NB4 (cell line): Measurements from ENCODE around the gene PDILT.

ENCODE experiments used
- DNase-seq: peaks from one replicate; pipeline ENCODE4 v3.0.0; 2010; ENCODE audit warnings: low read depth
- H3K4me3 ChIP-seq: one replicate; pipeline ENCODE4 v1.5.1; 2011; ENCODE audit warnings: mild to moderate bottlenecking, low read depth, low read length, moderate library complexity
- MYC ChIP-seq: IDR thresholded peaks from 2 replicates; pipeline ENCODE4 v1.6.1; 2011; ENCODE audit warnings: low read depth, low read length
- POLR2A ChIP-seq: IDR thresholded peaks from 2 replicates; pipeline ENCODE4 v1.6.1; 2011; ENCODE audit warnings: mild to moderate bottlenecking; ENCODE audit not compliant: insufficient read length; ENCODE audit errors: extremely low read depth
- TF ChIP-seq, protein P1 (sequence below): IDR thresholded peaks from one replicate; pipeline ENCODE4 v1.5.1; 2012; ENCODE audit warnings: low read depth, low read length
- TF ChIP-seq, protein P2 (sequence below): IDR thresholded peaks from 2 replicates; pipeline ENCODE4 v1.6.1; 2011; ENCODE audit warnings: low read depth, low read length

The PDILT gene

DNA sequence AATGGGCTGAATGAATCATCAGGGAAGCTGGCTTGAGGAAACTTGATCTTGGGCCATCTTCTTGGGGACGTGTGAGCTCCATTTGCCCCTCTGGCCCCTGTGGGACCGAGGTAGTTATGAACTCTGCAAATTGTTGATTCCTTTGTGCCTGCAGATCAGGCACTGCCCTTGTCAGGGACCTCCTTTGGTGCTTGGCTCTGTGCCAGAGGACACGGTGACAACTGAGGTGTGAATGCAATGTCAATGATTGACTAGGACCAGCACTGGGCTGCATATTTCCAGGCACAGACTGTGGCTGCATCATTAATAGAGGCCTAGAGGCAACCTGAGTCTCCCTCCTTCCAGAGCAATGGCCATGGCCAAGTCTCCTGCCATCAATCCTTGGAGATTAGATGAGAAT, 23.8 kb downstream of the PDILT start:
- H3K4me3 ChIP-seq = no peak overlapping the region
- TF ChIP-seq MYC = no peak
- TF ChIP-seq, protein P1, sequence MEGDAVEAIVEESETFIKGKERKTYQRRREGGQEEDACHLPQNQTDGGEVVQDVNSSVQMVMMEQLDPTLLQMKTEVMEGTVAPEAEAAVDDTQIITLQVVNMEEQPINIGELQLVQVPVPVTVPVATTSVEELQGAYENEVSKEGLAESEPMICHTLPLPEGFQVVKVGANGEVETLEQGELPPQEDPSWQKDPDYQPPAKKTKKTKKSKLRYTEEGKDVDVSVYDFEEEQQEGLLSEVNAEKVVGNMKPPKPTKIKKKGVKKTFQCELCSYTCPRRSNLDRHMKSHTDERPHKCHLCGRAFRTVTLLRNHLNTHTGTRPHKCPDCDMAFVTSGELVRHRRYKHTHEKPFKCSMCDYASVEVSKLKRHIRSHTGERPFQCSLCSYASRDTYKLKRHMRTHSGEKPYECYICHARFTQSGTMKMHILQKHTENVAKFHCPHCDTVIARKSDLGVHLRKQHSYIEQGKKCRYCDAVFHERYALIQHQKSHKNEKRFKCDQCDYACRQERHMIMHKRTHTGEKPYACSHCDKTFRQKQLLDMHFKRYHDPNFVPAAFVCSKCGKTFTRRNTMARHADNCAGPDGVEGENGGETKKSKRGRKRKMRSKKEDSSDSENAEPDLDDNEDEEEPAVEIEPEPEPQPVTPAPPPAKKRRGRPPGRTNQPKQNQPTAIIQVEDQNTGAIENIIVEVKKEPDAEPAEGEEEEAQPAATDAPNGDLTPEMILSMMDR = no peak
- TF ChIP-seq, protein P2, sequence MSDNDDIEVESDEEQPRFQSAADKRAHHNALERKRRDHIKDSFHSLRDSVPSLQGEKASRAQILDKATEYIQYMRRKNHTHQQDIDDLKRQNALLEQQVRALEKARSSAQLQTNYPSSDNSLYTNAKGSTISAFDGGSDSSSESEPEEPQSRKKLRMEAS = no peak
- no peak for TF ChIP-seq POLR2A
- no peak for DNase-seq

GRCh38 chr16:20377181-20377580, 27.4 kb downstream of the PDILT start:
- H3K4me3 ChIP-seq = no peak overlapping the region
- TF ChIP-seq, protein P1 = no peak
- TF ChIP-seq POLR2A (no peak), MYC (no peak)
- TF ChIP-seq, protein P2 = no peak
- DNase-seq = no peak

GRCh38 chr16:20372701-20373100, 31.8 kb downstream of the PDILT start:
- DNase-seq = no peak
- H3K4me3 ChIP-seq = no peak overlapping the region
- TF ChIP-seq POLR2A (no peak), MYC (no peak)
- TF ChIP-seq, protein P2 = no peak
- TF ChIP-seq, protein P1 = no peak

GRCh38 chr16:20369452-20370054, 35.0 kb downstream of the PDILT start:
- no peak for DNase-seq
- TF ChIP-seq MYC = no peak
- TF ChIP-seq, protein P1 = no peak
- no peak for TF ChIP-seq POLR2A
- TF ChIP-seq, protein P2 = no peak

GRCh38 chr16:20364051-20364450, 40.5 kb downstream of the PDILT start:
- TF ChIP-seq, protein P1 = no peak
- TF ChIP-seq POLR2A (no peak), MYC (no peak)
- TF ChIP-seq, protein P2 = no peak
- H3K4me3 ChIP-seq = no peak overlapping the region
- no peak for DNase-seq

More at GRCh38 chr16:20369452-20370054, 35.0 kb downstream of the PDILT start:
- H3K4me3 ChIP-seq = no peak overlapping the region
